Endothelial cell of umbilical vein (primary cell): ENCODE results near the gene SLC5A6. TPM values are rescaled to one million over a fixed set of nuclear protein-coding genes. Genes with fewer than 3 reads are reported as not detected.
A peak's percentile ranks its signal among the peaks of the same experiment; 100 is the strongest.

ENCODE experiments used
- BruUV-seq: library from RNA; stranded (reverse); fragments of 400-500 nt; replicated peaks from 2 replicates; lab custom pipeline; 2021; lab: Mats Ljungman, UMichigan
- CTCF ChIA-PET: fragments of 300-600, 350-600 bp; sonication (Branson Sonifier 250); formaldehyde crosslinking; loops from one replicate; lab custom pipeline; 2021; ENCODE audit warnings: antibody characterized with exemption, inconsistent platforms; lab: Charles Lee
- POLR2A ChIA-PET: fragments of 300-600, 350-600 bp; sonication (Branson Sonifier 250); formaldehyde crosslinking; loops from one replicate; lab custom pipeline; 2021; ENCODE audit warnings: antibody characterized with exemption, inconsistent platforms; lab: Charles Lee
- DNase-seq: peaks from one replicate; pipeline ENCODE4 v3.0.0-alpha.2; 2011; ENCODE audit warnings: low read depth, low spot score
- FAIRE-seq: peaks from 2 replicates; lab custom pipeline; 2011; peaks lifted over from hg19 to GRCh38; lab: Jason Lieb, UNC
- H2AFZ ChIP-seq: 2 replicates; pipeline ENCODE4 v1.6.0; 2012; ENCODE audit warnings: low read depth, low read length, control low read depth, inconsistent platforms
- H3K27ac ChIP-seq: 2 replicates; pipeline ENCODE4 v1.5.1; 2011; ENCODE audit warnings: low read depth, mild to moderate bottlenecking, control low read depth, low read length, moderate library complexity; ENCODE audit not compliant: insufficient read depth
- H3K27me3 ChIP-seq, 2 experiments: 2 replicates each; pipeline versions ENCODE4 v1.6.0 to v1.6.1; 2011; ENCODE audit warnings: low read length in 2 of 2, mixed read lengths in 1 of 2; ENCODE audit not compliant: control insufficient read depth in 2 of 2, insufficient read depth in 2 of 2
- H3K36me3 ChIP-seq, 2 experiments: 2 replicates in 1 of 2; 3 replicates in 1 of 2; pipeline ENCODE4 v1.5.1; 2011; ENCODE audit warnings: low read length in 2 of 2, mild to moderate bottlenecking in 1 of 2, moderate library complexity in 1 of 2; ENCODE audit not compliant: control insufficient read depth in 2 of 2, insufficient read depth in 2 of 2; ENCODE audit errors: extremely low read depth in 1 of 2
- H3K4me1 ChIP-seq: 3 replicates; pipeline ENCODE4 v1.5.1; 2011; ENCODE audit warnings: mild to moderate bottlenecking, low read length; ENCODE audit not compliant: control insufficient read depth, insufficient read depth; ENCODE audit errors: extremely low read depth
- H3K4me2 ChIP-seq: 2 replicates; pipeline ENCODE4 v1.6.1; 2011; ENCODE audit warnings: low read length, control low read depth, mixed read lengths; ENCODE audit not compliant: insufficient read depth
- H3K4me3 ChIP-seq, 3 experiments: fragments of 200-600 bp in 1 of 3; sonication (generic), shearing (Covaris generic) in 1 of 3; replicated peaks in 1 of 3; 2 replicates each; pipeline ENCODE4 v1.5.1; 2011 to 2016; ENCODE audit warnings: control low read depth in 3 of 3, low read length in 3 of 3, mild to moderate bottlenecking in 2 of 3, inconsistent platforms in 1 of 3, low read depth in 1 of 3, moderate library complexity in 1 of 3; ENCODE audit not compliant: insufficient read depth in 1 of 3
- H3K79me2 ChIP-seq: 2 replicates; pipeline ENCODE4 v1.6.0; 2012; ENCODE audit warnings: low read length, inconsistent platforms; ENCODE audit not compliant: control insufficient read depth, insufficient read depth
- H3K9ac ChIP-seq: replicated peaks from 2 replicates; pipeline ENCODE3; 2011; ENCODE audit warnings: low read length, control low read depth; ENCODE audit not compliant: insufficient read depth; ENCODE audit errors: extremely low read depth
- H3K9me1 ChIP-seq: replicated peaks from 3 replicates; pipeline ENCODE4 v1.6.0; 2011; ENCODE audit warnings: mild to moderate bottlenecking, low read length; ENCODE audit not compliant: control insufficient read depth, insufficient read depth; ENCODE audit errors: extremely low read depth
- H3K9me3 ChIP-seq: replicated peaks from 2 replicates; pipeline ENCODE4 v1.5.1; 2012; ENCODE audit warnings: low read length, inconsistent platforms; ENCODE audit not compliant: control insufficient read depth, insufficient read depth
- H4K20me1 ChIP-seq: replicated peaks from 2 replicates; pipeline ENCODE3; 2011; ENCODE audit warnings: mild to moderate bottlenecking, low read length; ENCODE audit not compliant: control insufficient read depth, insufficient read depth; ENCODE audit errors: extremely low read depth
- EZH2 ChIP-seq: IDR thresholded peaks from 2 replicates; pipeline ENCODE4 v1.6.1; 2012; ENCODE audit warnings: borderline replicate concordance, low read depth, mild to moderate bottlenecking, moderate library complexity, low read length, inconsistent platforms; ENCODE audit not compliant: severe bottlenecking
- FOS ChIP-seq: IDR thresholded peaks from 2 replicates; pipeline ENCODE4 v1.6.1; 2011; ENCODE audit warnings: mild to moderate bottlenecking, low read length, moderate library complexity, borderline replicate concordance; ENCODE audit not compliant: insufficient read depth
- GATA2 ChIP-seq: IDR thresholded peaks from 2 replicates; pipeline ENCODE4 v1.7.0; 2011; ENCODE audit warnings: low read depth, mild to moderate bottlenecking, moderate library complexity, mixed read lengths, low read length; ENCODE audit not compliant: insufficient read length, insufficient read depth
- JUN ChIP-seq: IDR thresholded peaks from 2 replicates; pipeline ENCODE4 v1.6.1; 2011; ENCODE audit warnings: borderline replicate concordance, low read depth; ENCODE audit not compliant: insufficient read length, insufficient read depth
- MYC ChIP-seq: IDR thresholded peaks from one replicate; pipeline ENCODE4 v1.6.1; 2011; ENCODE audit warnings: mild to moderate bottlenecking, low read depth, low read length
- POLR2A ChIP-seq: IDR thresholded peaks from 2 replicates; pipeline ENCODE4 v1.6.1; 2012; ENCODE audit warnings: low read depth, mild to moderate bottlenecking, control low read depth, low read length
- POLR2AphosphoS5 ChIP-seq: IDR thresholded peaks from 2 replicates; pipeline ENCODE4 v1.6.1; 2012; ENCODE audit warnings: low read depth, mild to moderate bottlenecking, control low read depth, low read length, moderate library complexity; ENCODE audit not compliant: insufficient read depth
- dilution Hi-C: fragments of 300-500 bp; cut with MboI; formaldehyde crosslinking; loops from one replicate; pipeline ENCODE4 v1.15.0; 2019; ENCODE audit warnings: low sequenced_read_pairs; ENCODE audit not compliant: extremely low pct_ligation_motif_present
- intact Hi-C: fragments of 100-400 bp; cut with micrococcal nuclease; formaldehyde crosslinking; loops from one replicate; pipeline ENCODE4 v1.10.0; 2022
- polyA plus RNA-seq, 4 experiments: library from polyadenylated mRNA; depleted of rRNA in 3 of 4; stranded (reverse) in 3 of 4; unstranded in 1 of 4; fragments of >200 nt; gene quantifications; 2 replicates each; pipeline versions ENCODE4 v1.2.1 to v1.2.3, GENCODE V29; 2011 to 2012; ENCODE audit warnings: missing spikeins in 1 of 4
- total RNA-seq: library from RNA; stranded (reverse); gene quantifications from 2 replicates; pipeline ENCODE4 v1.2.3, GENCODE V29; 2021
- TF ChIP-seq, protein P1 (sequence below), 2 donors: IDR thresholded peaks; 1 replicate in 1 of 2; 2 replicates in 1 of 2; pipeline ENCODE4 v1.5.1; 2011; ENCODE audit warnings: low read length in 2 of 2, mild to moderate bottlenecking in 2 of 2, moderate library complexity in 2 of 2, control low read depth in 1 of 2, inconsistent platforms in 1 of 2, low read depth in 1 of 2; ENCODE audit not compliant: insufficient read depth in 1 of 2; ENCODE audit errors: extremely low read depth in 1 of 2
- TF ChIP-seq, protein P2 (sequence below): IDR thresholded peaks from 2 replicates; pipeline ENCODE4 v1.6.1; 2011; ENCODE audit not compliant: insufficient read depth, insufficient read length

Gene SLC5A6
- total and polyA plus RNA-seq, 2 donors (not counting 3 experiments of a cell fraction or from before 2014, with no cell fraction given): 52.0 to 92.5 TPM

DNA sequence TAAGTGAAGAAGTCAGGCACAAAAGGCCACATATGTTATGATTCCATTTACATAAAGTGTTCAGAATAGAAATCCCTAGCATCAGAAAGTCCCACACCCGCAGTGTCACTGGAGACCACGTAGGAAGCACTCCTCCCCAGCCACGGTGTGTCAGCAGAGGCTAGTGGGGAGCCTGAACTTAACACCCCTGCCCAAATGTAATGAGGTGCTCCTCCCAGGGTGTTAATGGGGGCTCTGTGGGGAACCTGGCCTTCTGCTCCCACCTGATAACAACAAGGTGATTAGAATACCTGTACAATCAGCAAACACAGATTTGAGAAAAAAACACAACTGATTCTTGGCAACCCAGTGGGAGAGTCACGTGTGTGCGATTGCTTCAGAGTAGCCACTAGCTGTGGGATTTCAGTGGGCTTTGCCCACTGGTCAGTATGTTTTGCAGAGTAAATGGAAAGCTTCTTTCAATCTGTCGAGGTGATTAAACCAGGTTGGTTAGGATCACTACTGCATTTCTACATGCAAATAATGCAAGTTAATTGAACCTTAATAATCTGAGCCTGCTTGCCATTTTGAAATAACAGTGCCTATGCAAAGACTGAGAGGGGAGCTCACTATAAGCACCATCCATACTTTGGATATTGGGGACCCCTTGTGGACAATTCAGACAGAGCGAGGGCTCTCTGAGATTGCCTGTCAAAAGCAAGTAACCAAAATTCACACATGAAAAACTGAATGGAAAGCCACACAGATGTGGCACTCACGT, 20.8 kb downstream of the SLC5A6 start:
- TF ChIP-seq, protein P1, sequence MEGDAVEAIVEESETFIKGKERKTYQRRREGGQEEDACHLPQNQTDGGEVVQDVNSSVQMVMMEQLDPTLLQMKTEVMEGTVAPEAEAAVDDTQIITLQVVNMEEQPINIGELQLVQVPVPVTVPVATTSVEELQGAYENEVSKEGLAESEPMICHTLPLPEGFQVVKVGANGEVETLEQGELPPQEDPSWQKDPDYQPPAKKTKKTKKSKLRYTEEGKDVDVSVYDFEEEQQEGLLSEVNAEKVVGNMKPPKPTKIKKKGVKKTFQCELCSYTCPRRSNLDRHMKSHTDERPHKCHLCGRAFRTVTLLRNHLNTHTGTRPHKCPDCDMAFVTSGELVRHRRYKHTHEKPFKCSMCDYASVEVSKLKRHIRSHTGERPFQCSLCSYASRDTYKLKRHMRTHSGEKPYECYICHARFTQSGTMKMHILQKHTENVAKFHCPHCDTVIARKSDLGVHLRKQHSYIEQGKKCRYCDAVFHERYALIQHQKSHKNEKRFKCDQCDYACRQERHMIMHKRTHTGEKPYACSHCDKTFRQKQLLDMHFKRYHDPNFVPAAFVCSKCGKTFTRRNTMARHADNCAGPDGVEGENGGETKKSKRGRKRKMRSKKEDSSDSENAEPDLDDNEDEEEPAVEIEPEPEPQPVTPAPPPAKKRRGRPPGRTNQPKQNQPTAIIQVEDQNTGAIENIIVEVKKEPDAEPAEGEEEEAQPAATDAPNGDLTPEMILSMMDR (IDR thresholded peaks at IDR 0.05; ENCODE audit: extremely low read depth in 1 of 2, insufficient read depth in 1 of 2, low read depth in 1 of 2, low read length in 2 of 2): peak; percentile 48 to 65
- TF ChIP-seq FOS: no peak
- no peak overlapping the region for H3K9ac ChIP-seq
- no peak overlapping the region for H2AFZ ChIP-seq
- no peaks in the 10 kb centered on the region for H4K20me1 ChIP-seq
- DNase-seq (peak; percentile 73), FAIRE-seq (peak; percentile 60)
- no peaks in the 10 kb centered on the region for H3K36me3 ChIP-seq
- H3K4me3 ChIP-seq: no peak overlapping the region
- H3K4me2 ChIP-seq: no peak overlapping the region
- H3K27me3 ChIP-seq: peaks cover 2 to 3% of the 10 kb centered on the region in 2 experiments
- no peaks in the 10 kb centered on the region for H3K9me3 ChIP-seq
- no peaks in the 10 kb centered on the region for H3K9me1 ChIP-seq
- intact Hi-C loops: loop anchor here (1.0 kb wide), 2 partner anchors 93 to 105 kb away; partner anchors contain the start of gene KHK
- ChIA-PET CTCF (interaction anchor here (0.6 to 4.8 kb wide), 37 partner anchors 9 to 345 kb away, joined by 3 to 152 read pairs (median 6); partner anchors contain the start of genes ABHD1, ATRAID, KHK and PREB), POLR2A (no interaction called here)
- no peaks in the 10 kb centered on the region for H3K4me1 ChIP-seq
- no peak overlapping the region for H3K27ac ChIP-seq
- H3K79me2 ChIP-seq: no peaks in the 10 kb centered on the region
- dilution Hi-C loops: no loop called here
- no TSS peak for BruUV-seq

DNA sequence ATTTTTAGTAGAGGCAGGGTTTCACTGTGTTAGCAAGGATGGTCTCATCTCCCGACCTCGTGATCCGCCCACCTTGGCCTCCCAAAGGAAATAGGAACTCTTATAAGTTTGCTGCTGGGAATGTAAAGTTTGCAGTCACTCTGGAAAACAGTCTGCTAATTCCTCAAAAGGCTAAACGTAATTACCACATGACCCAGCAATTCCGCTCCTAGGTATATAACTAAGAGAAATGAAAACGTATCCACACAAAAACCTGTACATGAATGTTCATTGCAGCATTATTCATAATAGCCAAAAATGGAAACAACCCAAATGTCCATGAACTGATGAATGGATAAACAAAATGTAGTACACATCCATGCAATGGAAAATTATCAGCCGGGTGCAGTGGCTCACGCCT, 22.1 kb downstream of the SLC5A6 start:
- dilution Hi-C loops: no loop called here
- Histone ChIP-seq H3K4me3 (no peak overlapping the region), H2AFZ (no peak overlapping the region), H3K79me2 (no peaks in the 10 kb centered on the region), H3K4me2 (no peak overlapping the region), H3K9me1 (no peaks in the 10 kb centered on the region), H3K27me3 (peaks cover 8 to 11% of the 10 kb centered on the region in 2 experiments), H3K36me3 (no peaks in the 10 kb centered on the region), H4K20me1 (no peaks in the 10 kb centered on the region), H3K27ac (no peak overlapping the region), H3K9ac (no peak overlapping the region), H3K4me1 (no peaks in the 10 kb centered on the region), H3K9me3 (no peaks in the 10 kb centered on the region)
- CTCF ChIA-PET: interaction anchor here (0.6 to 3.2 kb wide), 3 partner anchors 19 to 134 kb away, joined by 3 to 38 read pairs (median 4); no protein-coding TSS in a partner anchor
- no TSS peak for BruUV-seq
- POLR2A ChIA-PET: no interaction called here
- intact Hi-C loops: no loop called here
- TF ChIP-seq, protein P2, sequence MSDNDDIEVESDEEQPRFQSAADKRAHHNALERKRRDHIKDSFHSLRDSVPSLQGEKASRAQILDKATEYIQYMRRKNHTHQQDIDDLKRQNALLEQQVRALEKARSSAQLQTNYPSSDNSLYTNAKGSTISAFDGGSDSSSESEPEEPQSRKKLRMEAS: no peak
- no peak for TF ChIP-seq GATA2
- TF ChIP-seq JUN: no peak
- no peak for TF ChIP-seq EZH2
- no peak for TF ChIP-seq POLR2AphosphoS5
- TF ChIP-seq, protein P1 (IDR thresholded peaks at IDR 0.05; ENCODE audit: extremely low read depth in 1 of 2, insufficient read depth in 1 of 2, low read depth in 1 of 2, low read length in 2 of 2): no peak
- TF ChIP-seq POLR2A: no peak
- no peak for TF ChIP-seq FOS
- no peak for TF ChIP-seq MYC
- FAIRE-seq: no peak
- DNase-seq: no peak
